Measurements from ENCODE around the gene KNDC1.

The KNDC1 gene

DNA sequence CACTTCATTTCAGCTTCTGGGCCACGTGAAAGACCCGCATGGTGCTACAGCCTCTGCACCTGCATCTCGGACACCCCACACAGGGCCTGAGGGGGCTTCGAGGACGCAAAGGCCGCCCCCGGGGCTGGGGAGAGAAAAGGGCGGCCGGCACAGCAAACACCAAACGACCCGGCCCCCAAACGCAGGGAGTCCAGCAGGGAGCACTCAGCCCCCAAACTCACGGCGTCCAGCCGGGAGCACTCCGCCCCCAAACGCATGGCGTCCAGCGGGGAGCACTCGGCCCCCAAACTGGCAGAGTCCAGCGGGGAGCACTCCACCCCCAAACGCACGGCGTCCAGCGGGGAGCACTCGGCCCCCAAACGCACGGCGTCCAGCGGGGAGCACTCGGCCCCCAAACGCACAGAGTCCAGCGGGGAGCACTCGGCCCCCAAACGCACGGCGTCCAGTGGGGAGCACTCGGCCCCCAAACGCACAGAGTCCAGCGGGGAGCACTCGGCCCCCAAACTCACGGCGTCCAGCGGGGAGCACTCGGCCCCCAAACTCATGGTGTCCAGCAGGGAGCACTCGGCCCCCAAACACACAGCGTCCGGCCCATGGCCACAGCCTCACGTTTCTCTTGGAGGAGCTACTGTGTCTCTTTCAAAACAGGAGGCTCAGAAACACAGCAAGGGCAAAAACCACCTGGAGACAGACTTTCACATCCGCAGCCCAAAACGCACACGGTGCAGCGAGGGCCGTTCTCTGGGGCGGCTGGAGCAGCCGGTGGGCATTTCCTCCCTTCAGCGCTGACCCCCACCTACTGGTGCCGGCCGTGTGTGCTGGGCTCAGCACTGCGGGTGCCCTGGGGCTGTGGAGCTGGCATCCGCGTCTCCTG, 43.0 kb downstream of the KNDC1 start:
- no peak overlapping the region for H3K4me3 ChIP-seq (ENCODE audit: low read depth, low read length)
- TF ChIP-seq, protein P1, sequence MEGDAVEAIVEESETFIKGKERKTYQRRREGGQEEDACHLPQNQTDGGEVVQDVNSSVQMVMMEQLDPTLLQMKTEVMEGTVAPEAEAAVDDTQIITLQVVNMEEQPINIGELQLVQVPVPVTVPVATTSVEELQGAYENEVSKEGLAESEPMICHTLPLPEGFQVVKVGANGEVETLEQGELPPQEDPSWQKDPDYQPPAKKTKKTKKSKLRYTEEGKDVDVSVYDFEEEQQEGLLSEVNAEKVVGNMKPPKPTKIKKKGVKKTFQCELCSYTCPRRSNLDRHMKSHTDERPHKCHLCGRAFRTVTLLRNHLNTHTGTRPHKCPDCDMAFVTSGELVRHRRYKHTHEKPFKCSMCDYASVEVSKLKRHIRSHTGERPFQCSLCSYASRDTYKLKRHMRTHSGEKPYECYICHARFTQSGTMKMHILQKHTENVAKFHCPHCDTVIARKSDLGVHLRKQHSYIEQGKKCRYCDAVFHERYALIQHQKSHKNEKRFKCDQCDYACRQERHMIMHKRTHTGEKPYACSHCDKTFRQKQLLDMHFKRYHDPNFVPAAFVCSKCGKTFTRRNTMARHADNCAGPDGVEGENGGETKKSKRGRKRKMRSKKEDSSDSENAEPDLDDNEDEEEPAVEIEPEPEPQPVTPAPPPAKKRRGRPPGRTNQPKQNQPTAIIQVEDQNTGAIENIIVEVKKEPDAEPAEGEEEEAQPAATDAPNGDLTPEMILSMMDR (IDR thresholded peaks at IDR 0.05; ENCODE audit: borderline replicate concordance, insufficient read depth, low read depth, low read length), result no peak

DNA sequence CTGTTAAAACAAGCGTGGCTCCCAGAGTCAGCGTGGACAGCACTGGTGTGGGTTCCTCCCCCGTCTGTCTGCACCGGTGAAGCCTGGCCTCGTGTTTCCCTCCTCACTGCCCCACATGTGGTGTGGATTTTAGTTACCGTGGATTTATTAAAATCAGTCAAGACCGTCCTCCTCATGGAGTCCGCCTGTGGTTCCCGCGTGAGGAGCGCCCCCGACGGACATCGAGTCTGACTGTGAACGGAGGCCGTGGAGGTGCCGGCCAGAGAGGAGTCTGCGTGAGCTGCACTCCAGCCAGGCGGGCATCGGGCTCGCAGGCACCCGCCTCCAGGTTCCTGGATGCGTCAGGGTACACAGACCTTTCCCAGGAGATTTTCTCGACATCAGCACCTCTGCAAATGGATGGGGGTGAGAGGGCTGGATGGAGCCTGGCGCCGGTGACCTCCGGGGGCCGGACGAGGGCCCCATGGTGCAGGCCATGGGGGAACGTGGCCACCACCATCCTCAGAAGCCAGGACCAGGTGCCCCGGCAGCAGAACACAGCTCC, 43.7 kb downstream of the KNDC1 start:
- TF ChIP-seq, protein P1 (IDR thresholded peaks at IDR 0.05; ENCODE audit: borderline replicate concordance, insufficient read depth, low read depth, low read length), result no peak
- no peak overlapping the region for H3K4me3 ChIP-seq (ENCODE audit: low read depth, low read length)

DNA sequence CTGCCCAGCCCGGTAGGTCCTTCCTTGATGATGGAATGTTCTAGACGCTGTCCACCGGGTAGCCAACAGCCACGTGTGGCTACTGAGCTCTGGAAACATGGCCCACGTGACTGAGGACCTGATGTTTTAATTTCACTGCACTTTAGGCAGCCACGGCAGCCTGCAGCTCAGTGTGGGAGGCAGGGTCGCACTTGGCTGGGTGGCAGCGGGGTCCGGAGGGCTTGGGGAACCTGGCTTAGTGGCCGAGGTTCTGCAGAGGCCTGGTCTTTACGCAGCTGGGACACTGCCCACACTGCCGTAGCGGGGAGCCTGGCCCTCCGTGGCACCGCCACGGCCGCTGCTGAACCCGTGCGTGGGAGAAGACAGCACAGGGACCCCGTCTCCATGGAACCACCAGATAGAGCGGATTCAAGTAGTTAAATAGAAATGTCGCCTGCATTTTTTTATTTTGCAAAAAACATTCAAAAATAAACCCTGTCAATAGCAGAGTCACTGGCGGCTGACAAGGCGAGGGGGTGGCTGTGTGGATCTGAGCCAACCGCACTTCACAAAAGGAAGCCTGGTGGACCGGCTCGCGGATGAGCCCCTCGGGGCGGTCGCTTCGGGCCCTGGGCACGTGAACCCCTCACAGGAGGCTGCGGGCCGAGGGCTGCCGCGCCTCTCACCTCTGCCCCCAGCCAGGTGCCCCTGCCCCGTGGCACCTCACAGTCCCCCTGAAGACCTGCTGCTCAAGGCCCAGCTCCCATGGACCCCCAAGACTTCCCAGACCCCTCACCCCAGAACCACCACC, 44.4 kb downstream of the KNDC1 start:
- H3K4me3 ChIP-seq (ENCODE audit: low read depth, low read length), result no peak overlapping the region
- TF ChIP-seq, protein P1 (IDR thresholded peaks at IDR 0.05; ENCODE audit: borderline replicate concordance, insufficient read depth, low read depth, low read length), result no peak

DNA sequence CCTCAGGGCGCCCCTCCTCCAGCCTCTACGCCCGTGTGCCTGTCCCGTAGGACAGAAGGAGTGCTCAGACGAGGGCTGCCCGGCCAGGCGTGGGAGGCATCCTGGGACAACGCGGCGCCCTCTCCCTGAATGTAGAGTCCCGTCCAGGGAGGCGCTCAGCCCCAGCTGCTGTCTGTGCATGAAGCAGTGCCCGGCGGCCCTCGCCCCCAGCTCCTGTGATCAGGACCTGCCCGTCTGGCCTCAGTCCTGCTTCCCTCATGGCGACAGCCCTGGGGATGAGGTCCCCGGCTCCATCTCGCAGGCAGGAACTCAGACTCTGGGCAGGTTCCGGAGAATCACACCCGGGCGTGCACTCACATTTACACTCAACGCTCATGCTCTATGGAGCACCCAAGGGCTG, 45.1 kb downstream of the KNDC1 start:
- H3K4me3 ChIP-seq (ENCODE audit: low read depth, low read length), result no peak overlapping the region
- TF ChIP-seq, protein P1 (IDR thresholded peaks at IDR 0.05; ENCODE audit: borderline replicate concordance, insufficient read depth, low read depth, low read length), result no peak

DNA sequence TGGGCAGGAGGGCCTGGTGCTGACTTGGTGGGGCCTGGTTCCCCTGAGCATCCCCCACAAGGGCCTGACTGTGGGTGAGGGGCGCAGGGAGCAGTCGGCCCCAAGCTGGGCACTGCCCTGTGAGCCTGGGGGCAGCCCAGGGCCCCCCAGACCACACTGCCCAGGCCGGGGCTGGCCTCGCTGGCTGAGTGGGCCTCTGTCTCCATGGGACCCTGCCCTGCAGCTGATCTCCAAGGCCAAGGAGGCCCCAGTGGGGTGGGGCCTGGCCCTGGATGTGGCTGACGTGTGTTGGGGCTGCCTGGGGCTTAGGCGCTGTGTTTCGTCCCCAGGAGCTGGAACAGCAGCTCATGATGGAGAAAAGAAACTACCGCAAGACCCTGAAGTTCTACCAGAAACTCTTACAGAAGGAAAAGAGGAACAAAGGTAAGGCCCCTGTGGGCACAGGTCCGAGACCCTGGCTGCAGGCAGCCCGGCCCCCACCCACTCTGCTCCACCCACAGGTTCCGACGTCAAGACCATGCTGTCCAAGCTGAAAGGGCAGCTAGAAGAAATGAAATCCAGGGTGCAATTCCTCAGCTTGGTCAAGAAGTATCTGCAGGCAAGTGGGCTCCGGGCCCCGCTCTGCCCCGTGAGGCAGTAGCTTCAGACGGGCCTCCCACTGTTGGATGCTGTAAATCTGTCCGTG, 46.5 kb downstream of the KNDC1 start:
- no peak overlapping the region for H3K4me3 ChIP-seq (ENCODE audit: low read depth, low read length)
- TF ChIP-seq, protein P1 (IDR thresholded peaks at IDR 0.05; ENCODE audit: borderline replicate concordance, insufficient read depth, low read depth, low read length), result no peak

DNA sequence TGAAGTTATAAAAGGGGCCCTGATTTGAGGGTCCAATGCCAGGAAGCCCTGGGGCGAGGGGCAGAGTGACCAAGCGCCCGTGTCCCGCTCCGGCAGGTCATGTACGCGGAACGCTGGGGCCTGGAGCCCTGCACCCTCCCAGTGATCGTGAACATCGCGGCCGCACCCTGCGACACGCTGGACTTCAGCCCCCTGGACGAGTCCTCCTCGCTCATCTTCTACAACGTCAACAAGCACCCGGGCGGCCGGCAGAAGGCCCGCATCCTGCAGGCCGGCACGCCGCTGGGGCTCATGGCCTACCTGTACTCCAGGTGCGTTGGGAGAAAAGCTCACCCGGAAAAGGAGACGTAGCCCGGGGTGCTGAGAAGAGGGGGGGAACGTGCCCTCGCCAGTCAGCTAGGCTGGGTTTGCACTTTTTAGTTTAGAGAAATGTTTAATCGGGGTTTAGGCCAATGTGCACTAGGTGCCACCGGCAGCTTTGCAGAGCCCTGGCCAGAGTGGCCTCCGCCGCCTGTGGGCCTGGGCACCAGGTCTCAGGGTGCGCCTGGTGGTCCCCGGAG, 47.1 kb downstream of the KNDC1 start:
- TF ChIP-seq, protein P1 (IDR thresholded peaks at IDR 0.05; ENCODE audit: borderline replicate concordance, insufficient read depth, low read depth, low read length), result no peak
- no peak overlapping the region for H3K4me3 ChIP-seq (ENCODE audit: low read depth, low read length)

All from GM12875 (cell line).